ENCODE data around the gene RGS14.
"Not testable (repeated sequence)": the region's sequence is repeated elsewhere in the genome, so short reads cannot be mapped to it uniquely, and the experiment has no call there.

RGS14 gene

DNA sequence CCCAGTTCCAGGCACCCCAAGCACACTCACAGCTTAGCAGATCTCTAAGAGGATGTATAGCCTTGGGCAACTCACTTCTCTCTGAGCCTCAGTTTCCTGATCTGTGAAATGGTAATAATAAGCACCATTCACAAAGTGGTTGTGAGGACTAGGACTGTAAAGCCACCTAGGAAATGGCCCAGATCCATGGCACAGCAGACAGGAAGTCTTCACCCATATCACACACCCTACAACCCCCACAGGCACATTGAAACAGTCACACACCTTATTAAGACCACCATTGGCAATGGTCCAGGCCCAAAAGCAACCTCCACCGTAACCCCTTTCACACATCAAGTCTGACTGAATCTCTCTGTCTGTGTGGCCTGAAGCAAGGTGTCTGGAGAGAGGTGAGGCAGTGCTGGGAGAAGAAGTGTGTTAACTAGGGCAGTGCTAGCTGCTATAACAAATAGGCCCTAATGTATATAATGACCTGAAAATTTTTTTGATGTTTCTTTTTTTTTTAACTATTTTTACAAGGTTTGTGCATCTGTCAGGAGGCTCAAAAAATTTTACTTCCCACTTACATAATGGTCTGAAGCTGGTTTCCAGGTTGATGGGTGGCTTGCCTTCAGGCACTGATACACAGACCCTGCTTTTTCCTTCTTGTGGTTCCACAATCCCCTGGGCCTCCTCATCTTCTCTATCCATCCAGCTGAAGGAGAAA is 2.4 kb upstream of the RGS14 start:
- peaks cover 0 to 12% (median 9%) of the 10 kb centered on the region in 5 donors for H3K27me3 ChIP-seq (ENCODE audit: control insufficient read depth in 5 of 5, insufficient read depth in 4 of 5, low read length in 5 of 5)
- H3K9ac ChIP-seq (ENCODE audit: low read length in 5 of 5): no peak overlapping the region
- H3K36me3 ChIP-seq (ENCODE audit: control insufficient read depth in 5 of 5, insufficient read depth in 5 of 5, low read length in 5 of 5): no peaks in the 10 kb centered on the region
- no peak overlapping the region for H3K27ac ChIP-seq (ENCODE audit: low read depth, low read length)
- no peak overlapping the region for H3K4me3 ChIP-seq (ENCODE audit: low read depth in 1 of 5, low read length in 5 of 5)
- H3K4me1 ChIP-seq (ENCODE audit: control insufficient read depth in 5 of 5, insufficient read depth in 5 of 5, low read length in 5 of 5): peaks cover 5 to 48% (median 33%) of the 10 kb centered on the region in 5 donors
- peaks cover 0 to 3% (median 0%) of the 10 kb centered on the region in 5 donors for H3K9me3 ChIP-seq (ENCODE audit: control insufficient read depth in 5 of 5, low read length in 5 of 5)

DNA sequence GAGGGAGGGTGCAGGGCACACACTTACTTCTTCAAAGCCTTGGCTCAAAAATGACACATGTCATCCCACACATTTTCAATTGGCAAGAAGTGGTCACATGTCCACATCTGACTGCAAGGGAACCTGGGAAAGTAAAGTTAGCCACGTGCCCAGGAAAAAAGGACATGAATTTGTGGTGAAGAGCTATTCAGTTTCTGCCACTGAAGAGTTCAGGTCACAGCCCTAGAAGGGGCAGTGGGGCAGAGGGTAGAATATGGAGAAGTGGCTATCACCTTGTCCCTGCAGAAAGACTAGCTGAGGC is 1.9 kb upstream of the RGS14 start:
- H3K4me1 ChIP-seq (ENCODE audit: control insufficient read depth in 5 of 5, insufficient read depth in 5 of 5, low read length in 5 of 5): peaks cover 2 to 43% (median 28%) of the 10 kb centered on the region in 5 donors
- H3K27ac ChIP-seq (ENCODE audit: low read depth, low read length): no peak overlapping the region
- H3K9me3 ChIP-seq (ENCODE audit: control insufficient read depth in 5 of 5, low read length in 5 of 5): peaks cover 0 to 3% (median 0%) of the 10 kb centered on the region in 5 donors
- H3K4me3 ChIP-seq (ENCODE audit: low read depth in 1 of 5, low read length in 5 of 5): no peak overlapping the region
- H3K27me3 ChIP-seq (ENCODE audit: control insufficient read depth in 5 of 5, insufficient read depth in 4 of 5, low read length in 5 of 5): peaks cover 0 to 12% (median 9%) of the 10 kb centered on the region in 5 donors
- H3K36me3 ChIP-seq (ENCODE audit: control insufficient read depth in 5 of 5, insufficient read depth in 5 of 5, low read length in 5 of 5): no peaks in the 10 kb centered on the region
- no peak overlapping the region for H3K9ac ChIP-seq (ENCODE audit: low read length in 5 of 5)

DNA sequence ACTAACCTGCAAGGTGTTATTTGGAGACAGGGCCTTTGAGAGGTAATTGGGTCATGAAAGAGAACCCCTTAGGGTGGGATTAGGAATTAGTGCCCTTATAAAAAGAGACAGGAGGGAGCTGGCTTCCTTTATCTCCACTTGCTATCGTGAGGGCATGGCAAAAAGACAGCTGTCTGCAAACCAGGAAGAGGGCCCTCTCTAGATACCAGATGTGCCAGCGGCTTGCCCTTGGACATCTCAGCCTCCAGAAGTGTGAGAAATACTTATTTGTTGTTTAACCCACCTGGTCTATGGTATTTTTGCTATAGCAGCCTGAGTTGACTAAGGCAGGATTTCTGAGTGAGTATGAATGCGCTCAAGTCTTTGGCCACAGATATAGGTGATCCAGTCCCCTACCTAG is 978 bp upstream of the RGS14 start:
- H3K4me3 ChIP-seq (ENCODE audit: low read depth in 1 of 5, low read length in 5 of 5): no peak overlapping the region

DNA sequence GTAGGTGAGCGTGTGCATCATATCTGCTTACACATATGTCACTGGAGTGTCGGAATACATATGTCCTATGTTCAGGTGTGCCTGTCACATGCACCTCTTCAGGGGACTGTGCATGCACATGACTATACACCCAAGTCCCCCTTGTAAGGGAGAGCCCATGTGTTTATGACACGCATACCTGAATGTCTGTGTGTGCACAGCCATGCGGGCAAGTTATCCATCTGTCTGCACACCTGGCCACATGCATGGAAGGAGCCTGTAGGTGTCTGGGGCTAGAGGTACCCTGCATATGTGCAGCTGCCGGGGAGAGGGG is 622 bp upstream of the RGS14 start:
- no peaks in the 10 kb centered on the region for H3K36me3 ChIP-seq (ENCODE audit: control insufficient read depth in 5 of 5, insufficient read depth in 5 of 5, low read length in 5 of 5)
- H3K27me3 ChIP-seq (ENCODE audit: control insufficient read depth in 5 of 5, insufficient read depth in 4 of 5, low read length in 5 of 5): peaks cover 0 to 12% (median 9%) of the 10 kb centered on the region in 5 donors
- no peak overlapping the region for H3K27ac ChIP-seq (ENCODE audit: low read depth, low read length)
- H3K4me3 ChIP-seq (ENCODE audit: low read depth in 1 of 5, low read length in 5 of 5): peak overlapping the region in 2 of 5 donors; percentile 19 to 63
- no peak overlapping the region for H3K9ac ChIP-seq (ENCODE audit: low read length in 5 of 5)
- H3K9me3 ChIP-seq (ENCODE audit: control insufficient read depth in 5 of 5, low read length in 5 of 5): peaks cover 0 to 3% (median 0%) of the 10 kb centered on the region in 5 donors
- peaks cover 0 to 47% (median 21%) of the 10 kb centered on the region in 5 donors for H3K4me1 ChIP-seq (ENCODE audit: control insufficient read depth in 5 of 5, insufficient read depth in 5 of 5, low read length in 5 of 5)

More for the DNA sequence above, 978 bp upstream of the RGS14 start:
- Histone ChIP-seq H3K27ac (ENCODE audit: low read depth, low read length) (no peak overlapping the region), H3K27me3 (ENCODE audit: control insufficient read depth in 5 of 5, insufficient read depth in 4 of 5, low read length in 5 of 5) (peaks cover 0 to 12% (median 9%) of the 10 kb centered on the region in 5 donors), H3K9me3 (ENCODE audit: control insufficient read depth in 5 of 5, low read length in 5 of 5) (peaks cover 0 to 3% (median 0%) of the 10 kb centered on the region in 5 donors), H3K4me1 (ENCODE audit: control insufficient read depth in 5 of 5, insufficient read depth in 5 of 5, low read length in 5 of 5) (peaks cover 0 to 46% (median 23%) of the 10 kb centered on the region in 5 donors), H3K9ac (ENCODE audit: low read length in 5 of 5) (no peak overlapping the region), H3K36me3 (ENCODE audit: control insufficient read depth in 5 of 5, insufficient read depth in 5 of 5, low read length in 5 of 5) (no peaks in the 10 kb centered on the region)

DNA sequence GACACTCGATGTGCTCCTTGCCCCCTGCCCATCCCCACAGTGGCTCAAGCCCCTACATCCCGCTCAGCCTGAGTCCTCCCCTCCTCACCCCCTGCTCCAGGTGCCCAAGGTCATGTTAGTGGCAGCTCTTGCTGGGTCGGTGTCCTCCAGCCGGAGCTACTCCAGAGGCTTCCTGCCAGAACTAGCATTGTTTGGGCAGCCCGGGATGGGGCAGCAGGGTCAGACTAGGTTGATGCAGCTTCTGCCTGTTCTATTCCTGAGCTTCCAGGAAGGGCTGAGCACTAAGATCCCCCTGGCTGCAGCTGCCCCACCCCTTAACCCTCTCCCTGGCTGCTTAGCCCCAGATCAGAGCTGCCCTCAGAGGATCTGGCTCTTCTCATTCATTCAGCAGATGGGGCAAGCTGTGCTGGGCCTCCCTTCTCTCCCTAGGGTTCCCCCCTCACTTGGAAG is 671 bp downstream of the RGS14 start:
- H3K4me1 ChIP-seq (ENCODE audit: control insufficient read depth in 5 of 5, insufficient read depth in 5 of 5, low read length in 5 of 5): peaks cover 0 to 56% (median 29%) of the 10 kb centered on the region in 5 donors
- no peaks in the 10 kb centered on the region for H3K36me3 ChIP-seq (ENCODE audit: control insufficient read depth in 5 of 5, insufficient read depth in 5 of 5, low read length in 5 of 5)
- H3K27ac ChIP-seq (ENCODE audit: low read depth, low read length): no peak overlapping the region
- peak overlapping the region; percentile 37 to 63 (median 44) for H3K4me3 ChIP-seq (ENCODE audit: low read depth in 1 of 5, low read length in 5 of 5)
- H3K27me3 ChIP-seq (ENCODE audit: control insufficient read depth in 5 of 5, insufficient read depth in 4 of 5, low read length in 5 of 5): peaks cover 0 to 12% (median 9%) of the 10 kb centered on the region in 5 donors
- peak overlapping the region in 3 of 5 donors; percentile 4 to 50 (median 26) for H3K9ac ChIP-seq (ENCODE audit: low read length in 5 of 5)
- peaks cover 0 to 3% (median 0%) of the 10 kb centered on the region in 5 donors for H3K9me3 ChIP-seq (ENCODE audit: control insufficient read depth in 5 of 5, low read length in 5 of 5)

DNA sequence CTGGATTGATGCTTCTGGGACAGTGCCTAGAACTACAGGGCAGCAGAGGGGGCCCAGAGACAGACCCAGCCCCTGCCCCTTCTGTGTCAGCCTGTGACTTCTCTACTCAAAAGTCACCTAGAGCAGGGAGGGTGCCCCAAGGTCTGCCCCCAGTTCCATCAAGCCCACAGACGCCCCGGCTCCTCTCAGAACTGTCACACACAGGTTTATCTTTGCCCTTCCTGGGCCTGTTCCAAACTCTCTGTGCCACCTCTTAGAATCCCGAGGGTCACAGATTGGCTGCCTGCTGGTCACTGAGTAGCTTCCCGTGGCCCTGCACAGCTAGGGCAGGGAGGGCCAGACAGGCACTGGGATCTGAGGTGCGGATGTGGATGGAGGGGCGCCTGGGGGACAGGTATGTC is 1.7 kb downstream of the RGS14 start:
- Histone ChIP-seq H3K9ac (ENCODE audit: low read length in 5 of 5) (no peak overlapping the region), H3K4me1 (ENCODE audit: control insufficient read depth in 5 of 5, insufficient read depth in 5 of 5, low read length in 5 of 5) (peaks cover 0 to 60% (median 33%) of the 10 kb centered on the region in 5 donors), H3K9me3 (ENCODE audit: control insufficient read depth in 5 of 5, low read length in 5 of 5) (peaks cover 0 to 3% (median 0%) of the 10 kb centered on the region in 5 donors), H3K36me3 (ENCODE audit: control insufficient read depth in 5 of 5, insufficient read depth in 5 of 5, low read length in 5 of 5) (no peaks in the 10 kb centered on the region), H3K4me3 (ENCODE audit: low read depth in 1 of 5, low read length in 5 of 5) (no peak overlapping the region), H3K27me3 (ENCODE audit: control insufficient read depth in 5 of 5, insufficient read depth in 4 of 5, low read length in 5 of 5) (peaks cover 0 to 12% (median 9%) of the 10 kb centered on the region in 5 donors), H3K27ac (ENCODE audit: low read depth, low read length) (no peak overlapping the region)

DNA sequence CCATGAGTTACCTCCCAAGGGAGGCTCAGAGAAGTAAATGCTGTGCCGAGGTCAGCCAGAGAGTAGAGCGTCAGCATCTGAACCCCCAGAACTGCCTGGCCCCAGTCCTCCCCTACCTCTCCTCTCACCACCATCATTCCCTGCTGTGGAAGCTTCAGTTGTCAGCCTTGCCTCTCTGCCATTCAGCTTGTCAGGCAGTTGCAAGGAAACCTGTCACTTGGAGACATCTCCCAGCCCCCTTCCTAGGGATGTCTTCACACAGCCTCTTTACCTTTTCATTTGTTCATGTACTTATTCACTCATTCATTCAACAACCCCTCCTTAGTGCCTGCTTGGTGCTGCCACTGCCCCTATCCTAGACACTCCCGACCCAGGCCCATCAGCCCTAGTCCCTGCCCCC is 2.1 kb downstream of the RGS14 start:
- no peak overlapping the region for H3K4me3 ChIP-seq (ENCODE audit: low read depth in 1 of 5, low read length in 5 of 5)
- no peak overlapping the region for H3K9ac ChIP-seq (ENCODE audit: low read length in 5 of 5)
- peaks cover 0 to 3% (median 0%) of the 10 kb centered on the region in 5 donors for H3K9me3 ChIP-seq (ENCODE audit: control insufficient read depth in 5 of 5, low read length in 5 of 5)
- H3K27me3 ChIP-seq (ENCODE audit: control insufficient read depth in 5 of 5, insufficient read depth in 4 of 5, low read length in 5 of 5): peaks cover 0 to 12% (median 9%) of the 10 kb centered on the region in 5 donors
- H3K36me3 ChIP-seq (ENCODE audit: control insufficient read depth in 5 of 5, insufficient read depth in 5 of 5, low read length in 5 of 5): no peaks in the 10 kb centered on the region
- no peak overlapping the region for H3K27ac ChIP-seq (ENCODE audit: low read depth, low read length)
- H3K4me1 ChIP-seq (ENCODE audit: control insufficient read depth in 5 of 5, insufficient read depth in 5 of 5, low read length in 5 of 5): peaks cover 0 to 60% (median 32%) of the 10 kb centered on the region in 5 donors

DNA sequence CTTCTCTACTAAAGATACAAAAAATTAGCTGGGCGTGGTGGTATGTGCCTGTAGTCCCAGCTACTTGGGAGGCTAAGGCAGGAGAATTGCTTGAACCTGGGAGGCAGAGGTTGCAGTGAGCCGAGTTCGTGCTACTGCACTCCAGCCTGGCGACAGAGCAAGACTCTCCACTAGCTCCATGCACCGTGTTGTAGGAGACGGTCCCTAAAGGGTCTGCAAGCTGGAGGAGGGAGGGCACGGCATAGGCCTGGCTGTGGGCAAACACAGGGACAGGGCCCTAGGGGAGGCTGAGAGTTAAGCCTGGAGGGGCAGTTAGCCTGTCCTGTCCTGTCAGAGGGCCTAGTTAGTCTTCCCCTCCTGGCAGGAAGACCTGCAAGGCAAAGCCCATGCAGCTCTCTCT is 3.0 kb downstream of the RGS14 start:
- H3K9me3 ChIP-seq (ENCODE audit: control insufficient read depth in 5 of 5, low read length in 5 of 5); H3K4me3 ChIP-seq (ENCODE audit: low read depth in 1 of 5, low read length in 5 of 5); H3K9ac ChIP-seq (ENCODE audit: low read length in 5 of 5); H3K36me3 ChIP-seq (ENCODE audit: control insufficient read depth in 5 of 5, insufficient read depth in 5 of 5, low read length in 5 of 5); H3K27ac ChIP-seq (ENCODE audit: low read depth, low read length): not testable (repeated sequence)
- Histone ChIP-seq H3K27me3 (ENCODE audit: control insufficient read depth in 5 of 5, insufficient read depth in 4 of 5, low read length in 5 of 5) (peaks cover 0 to 12% (median 9%) of the 10 kb centered on the region in 5 donors), H3K4me1 (ENCODE audit: control insufficient read depth in 5 of 5, insufficient read depth in 5 of 5, low read length in 5 of 5) (peaks cover 0 to 58% (median 31%) of the 10 kb centered on the region in 5 donors)

DNA sequence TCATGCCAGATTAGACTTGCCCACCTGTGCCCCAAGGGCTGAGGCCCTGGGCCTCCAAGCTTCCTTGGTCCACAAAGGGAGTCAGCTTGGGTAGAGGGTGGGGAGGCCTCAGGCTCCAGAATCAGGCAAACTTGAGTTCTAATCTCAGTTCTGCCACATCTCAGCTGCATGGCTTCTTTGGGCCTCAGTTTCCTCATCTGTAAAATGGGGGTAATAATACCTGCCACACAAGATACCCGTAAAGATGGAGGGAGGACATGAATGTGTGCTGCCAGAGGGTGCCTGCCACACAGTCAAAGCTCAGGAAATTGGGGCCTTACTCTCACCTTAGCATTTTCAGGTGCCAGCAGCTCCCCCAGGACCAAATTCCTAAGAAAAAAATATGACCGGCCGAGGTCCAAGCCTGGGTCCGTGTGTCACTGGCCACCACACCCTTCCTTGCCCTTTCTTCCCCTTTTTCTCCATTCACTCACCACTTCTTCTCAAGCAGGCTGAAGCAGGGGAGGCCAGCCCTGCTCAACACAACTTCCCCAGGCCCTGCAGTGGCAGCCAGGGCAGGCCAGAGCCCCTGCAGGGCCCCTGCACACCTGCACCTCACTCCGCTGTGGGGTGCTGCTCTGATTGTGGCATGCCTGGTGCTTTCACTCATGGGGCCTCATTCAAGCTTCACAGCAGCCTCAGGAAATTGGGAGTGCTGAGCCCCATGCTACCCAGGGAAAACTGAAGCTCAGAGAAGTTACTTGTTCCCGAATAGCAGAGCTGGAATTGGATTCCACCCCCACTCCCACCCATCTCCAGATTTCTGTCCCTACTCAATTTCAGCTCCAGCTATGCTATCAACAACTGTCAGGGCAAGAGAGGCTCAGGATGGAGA is 3.9 kb downstream of the RGS14 start:
- Histone ChIP-seq H3K27me3 (ENCODE audit: control insufficient read depth in 5 of 5, insufficient read depth in 4 of 5, low read length in 5 of 5) (peaks cover 0 to 12% (median 9%) of the 10 kb centered on the region in 5 donors), H3K36me3 (ENCODE audit: control insufficient read depth in 5 of 5, insufficient read depth in 5 of 5, low read length in 5 of 5) (no peaks in the 10 kb centered on the region), H3K4me3 (ENCODE audit: low read depth in 1 of 5, low read length in 5 of 5) (no peak overlapping the region), H3K4me1 (ENCODE audit: control insufficient read depth in 5 of 5, insufficient read depth in 5 of 5, low read length in 5 of 5) (peaks cover 0 to 59% (median 38%) of the 10 kb centered on the region in 5 donors), H3K27ac (ENCODE audit: low read depth, low read length) (no peak overlapping the region), H3K9me3 (ENCODE audit: control insufficient read depth in 5 of 5, low read length in 5 of 5) (no peaks in the 10 kb centered on the region), H3K9ac (ENCODE audit: low read length in 5 of 5) (no peak overlapping the region)

DNA sequence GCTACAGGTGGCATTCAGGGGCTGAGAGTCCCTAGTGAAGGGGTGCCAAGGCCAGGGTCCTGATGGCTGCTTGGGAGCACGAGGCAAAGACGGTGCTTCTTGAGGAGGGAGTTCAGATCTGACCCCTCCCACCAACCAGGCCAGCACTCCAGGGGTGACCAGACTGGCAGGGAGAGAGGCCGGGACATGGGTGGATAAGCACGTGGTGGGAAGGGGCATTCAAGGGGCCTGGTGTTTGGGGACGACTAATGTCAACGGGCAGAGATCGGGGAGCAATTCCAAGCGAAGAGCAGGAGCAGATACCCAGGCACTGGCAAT is 4.5 kb downstream of the RGS14 start:
- Histone ChIP-seq H3K9ac (ENCODE audit: low read length in 5 of 5) (no peak overlapping the region), H3K27me3 (ENCODE audit: control insufficient read depth in 5 of 5, insufficient read depth in 4 of 5, low read length in 5 of 5) (peaks cover 0 to 12% (median 9%) of the 10 kb centered on the region in 5 donors), H3K27ac (ENCODE audit: low read depth, low read length) (no peak overlapping the region), H3K4me3 (ENCODE audit: low read depth in 1 of 5, low read length in 5 of 5) (peak overlapping the region in 1 of 5 donors; percentile 63), H3K36me3 (ENCODE audit: control insufficient read depth in 5 of 5, insufficient read depth in 5 of 5, low read length in 5 of 5) (no peaks in the 10 kb centered on the region), H3K9me3 (ENCODE audit: control insufficient read depth in 5 of 5, low read length in 5 of 5) (no peaks in the 10 kb centered on the region), H3K4me1 (ENCODE audit: control insufficient read depth in 5 of 5, insufficient read depth in 5 of 5, low read length in 5 of 5) (peaks cover 0 to 58% (median 36%) of the 10 kb centered on the region in 5 donors)

Data from subcutaneous abdominal adipose tissue (tissue), 5 donors.